WTC11 (cell line): Measurements from ENCODE around the gene ARIH2.

ENCODE experiments used
- ATF2 ChIP-seq: sonication (generic); formaldehyde crosslinking; IDR thresholded peaks from 2 replicates; pipeline ENCODE4 v1.8.1; 2022; ENCODE audit warnings: low read depth, missing genetic modification reagents, borderline replicate concordance
- CTCF ChIP-seq: fragments of 200-600 bp; IDR thresholded peaks from 2 replicates; pipeline ENCODE4 v1.8.0; 2022; ENCODE audit warnings: antibody characterized with exemption
- ESRRA ChIP-seq: sonication (generic); formaldehyde crosslinking; IDR thresholded peaks from 2 replicates; pipeline ENCODE4 v1.8.1; 2022; ENCODE audit warnings: mild to moderate bottlenecking, missing genetic modification reagents, borderline replicate concordance
- MAX ChIP-seq: sonication (generic); formaldehyde crosslinking; IDR thresholded peaks from 2 replicates; pipeline ENCODE4 v1.8.0; 2022; ENCODE audit warnings: mild to moderate bottlenecking, missing genetic modification reagents
- NR2C2 ChIP-seq: sonication (generic); formaldehyde crosslinking; IDR thresholded peaks from 2 replicates; pipeline ENCODE4 v1.8.0; 2022; ENCODE audit warnings: mild to moderate bottlenecking, missing genetic modification reagents
- OVOL2 ChIP-seq: fragments of 250-450 bp; sonication (Bioruptor Pico); IDR thresholded peaks from 2 replicates; pipeline ENCODE4 v1.9.0; 2021; ENCODE audit warnings: mild to moderate bottlenecking, borderline replicate concordance
- SP1 ChIP-seq: sonication (generic); formaldehyde crosslinking; conservative IDR thresholded peaks from 2 replicates; pipeline ENCODE4 v1.8.1; 2022; ENCODE audit warnings: missing genetic modification reagents
- USF1 ChIP-seq: sonication (generic); formaldehyde crosslinking; IDR thresholded peaks from 2 replicates; pipeline ENCODE4 v1.8.0; 2022; ENCODE audit warnings: mild to moderate bottlenecking, missing genetic modification reagents
- ZNF671 ChIP-seq: fragments of 250-450 bp; sonication (Bioruptor Pico); IDR thresholded peaks from 2 replicates; pipeline ENCODE4 v1.8.0; 2021; ENCODE audit warnings: mild to moderate bottlenecking

GRCh38 chr3:49030321-49030720 is 111.7 kb downstream of the ARIH2 start:
- TF ChIP-seq MAX (CRISPR knock-in tag) (no peak), CTCF (no peak), ZNF671 (no peak), OVOL2 (CRISPR knock-in tag) (no peak), SP1 (no peak), ATF2 (CRISPR knock-in tag) (no peak), USF1 (CRISPR knock-in tag) (no peak), NR2C2 (CRISPR knock-in tag) (no peak), ESRRA (CRISPR knock-in tag) (no peak)
